HG03521 (cell line): Measurements from ENCODE around the gene CGB3.
"Not testable (repeated sequence)": the region's sequence is repeated elsewhere in the genome, so short reads cannot be mapped to it uniquely, and the experiment has no call there.

Source experiments
- ATAC-seq: cut with Tn5 transposase; IDR thresholded peaks from one replicate; pipeline ENCODE4 v1.9.1; 2021; ENCODE audit warnings: mild to moderate bottlenecking, moderate library complexity; ENCODE audit not compliant: unreplicated experiment

CGB3 gene

DNA sequence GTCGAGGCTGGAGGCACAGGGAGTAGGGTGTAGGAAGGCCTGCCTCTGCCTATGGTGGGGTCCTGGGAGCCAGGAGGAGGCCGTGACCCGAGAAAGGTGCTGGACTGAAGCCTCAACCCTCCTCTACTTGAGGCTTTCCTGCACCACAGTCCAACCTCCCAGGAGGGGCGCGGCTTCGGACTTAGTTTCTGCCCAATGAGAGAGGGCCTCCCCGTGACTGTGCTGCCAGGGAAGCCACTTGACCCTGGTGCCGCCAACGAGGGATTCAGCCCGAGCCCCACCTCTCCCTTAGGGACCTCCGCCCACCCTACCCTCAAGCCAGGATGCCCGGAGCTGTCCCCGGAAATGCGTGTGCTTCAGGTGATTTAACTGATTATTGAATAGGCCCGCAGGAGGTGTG lies at the start of gene CGB3:
Gene CGB3, minus strand, starts transcription at position 101 of the 400 bp plus-strand sequence. CDS start 362 bp downstream, outside the sequence.
- not testable (repeated sequence) for ATAC-seq

DNA sequence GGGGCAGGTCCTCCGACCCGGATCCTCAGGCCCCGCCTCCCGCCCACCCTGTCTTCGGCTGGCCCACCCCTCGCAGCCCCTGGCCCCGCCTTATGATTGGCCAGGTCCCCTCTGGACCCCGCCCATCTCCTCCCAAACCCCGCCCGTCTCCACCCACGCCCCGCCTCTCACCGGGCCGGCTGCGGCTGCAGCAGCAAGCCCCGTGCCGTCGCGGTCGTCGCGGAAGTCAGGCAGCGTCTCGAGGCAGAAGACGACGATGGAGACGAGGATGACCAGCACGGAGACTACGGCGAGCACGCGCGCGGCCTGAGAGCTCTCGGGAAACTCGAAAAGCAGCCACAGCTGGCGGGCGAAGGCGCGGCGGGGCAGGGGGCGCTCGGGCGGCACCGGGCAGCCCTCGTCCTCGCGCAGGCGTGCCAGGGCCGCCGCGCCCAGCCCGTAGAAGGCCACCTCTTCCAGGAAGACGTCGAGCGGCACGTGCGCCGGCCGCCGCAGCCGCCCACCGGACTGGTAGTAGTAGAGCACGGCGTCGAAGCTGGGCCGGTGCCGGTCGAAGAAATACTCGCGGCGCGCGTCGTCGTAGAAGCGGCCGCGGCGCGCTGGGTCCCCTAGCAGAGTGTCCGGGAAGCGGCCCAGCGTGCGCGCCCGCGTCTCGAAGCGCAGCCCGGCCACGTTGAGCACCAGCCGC lies 47.9 kb upstream of the CGB3 start:
- ATAC-seq = no peak

- no peak for ATAC-seq
Measured at GRCh38 chr19:49070416-49070815, 46.3 kb upstream of the CGB3 start.

- no peak for ATAC-seq
Measured at GRCh38 chr19:49069026-49069425, 44.9 kb upstream of the CGB3 start.

GRCh38 chr19:49067554-49067953 lies 43.4 kb upstream of the CGB3 start:
- no peak for ATAC-seq

GRCh38 chr19:49065905-49066512 lies 41.9 kb upstream of the CGB3 start:
- no peak for ATAC-seq

GRCh38 chr19:49064768-49065611 lies 40.9 kb upstream of the CGB3 start, which contains the start of gene NTF4:
TSS of gene NTF4 (minus strand) at chr19:49064818. CDS start at chr19:49061997, 2,821 bp downstream.
- no peak for ATAC-seq

DNA sequence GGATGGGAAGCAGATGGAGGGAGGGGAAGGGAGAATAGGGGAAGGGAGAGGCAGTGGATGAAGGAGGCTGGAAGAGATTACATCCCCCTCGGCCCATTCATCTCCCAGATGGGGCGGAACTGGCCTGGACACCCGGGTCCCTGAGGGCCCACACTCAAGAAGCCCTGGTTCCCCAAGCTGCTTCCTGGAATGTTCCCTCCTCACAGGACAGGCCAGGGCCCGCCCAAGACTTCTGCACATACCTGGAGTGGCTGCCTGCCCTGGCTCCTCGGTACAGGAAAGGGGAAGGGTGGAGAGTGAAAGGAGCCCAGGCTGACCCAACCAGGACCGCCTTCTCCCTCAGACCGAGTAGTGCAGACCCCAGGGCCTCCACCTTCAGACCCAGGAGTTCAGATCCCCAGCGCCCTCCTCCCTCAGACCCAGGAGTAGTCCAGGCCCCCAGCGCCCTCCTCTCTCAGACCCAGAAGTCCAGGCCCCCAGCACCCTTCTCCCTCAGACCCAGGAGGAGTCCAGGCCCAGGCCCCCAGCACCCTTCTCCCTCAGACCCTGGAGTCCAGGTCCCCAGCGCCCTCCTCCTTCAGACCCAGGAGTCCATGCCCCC lies 40.0 kb upstream of the CGB3 start:
- ATAC-seq = no peak

- ATAC-seq = no peak
Measured at GRCh38 chr19:49061445-49061844, 37.3 kb upstream of the CGB3 start.

DNA sequence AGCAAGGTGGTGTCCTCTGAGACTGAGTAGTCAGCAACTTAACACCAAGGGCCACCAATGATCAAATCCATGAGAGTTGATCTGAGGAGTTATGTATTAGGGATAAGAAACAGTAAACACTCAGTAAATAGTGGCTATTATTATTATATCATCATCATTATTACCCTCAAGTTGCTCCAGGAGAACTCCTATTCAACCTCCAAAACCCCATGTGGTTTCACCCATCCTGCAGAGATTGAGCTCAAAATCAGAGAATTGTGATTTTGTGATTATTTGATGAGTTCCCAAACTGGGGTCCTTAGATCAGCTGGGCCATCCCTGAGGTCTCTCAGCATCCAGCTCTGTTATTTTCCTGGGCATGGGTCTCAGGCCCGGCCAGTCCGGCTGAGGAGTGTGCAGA lies 36.9 kb upstream of the CGB3 start:
- no peak for ATAC-seq

DNA sequence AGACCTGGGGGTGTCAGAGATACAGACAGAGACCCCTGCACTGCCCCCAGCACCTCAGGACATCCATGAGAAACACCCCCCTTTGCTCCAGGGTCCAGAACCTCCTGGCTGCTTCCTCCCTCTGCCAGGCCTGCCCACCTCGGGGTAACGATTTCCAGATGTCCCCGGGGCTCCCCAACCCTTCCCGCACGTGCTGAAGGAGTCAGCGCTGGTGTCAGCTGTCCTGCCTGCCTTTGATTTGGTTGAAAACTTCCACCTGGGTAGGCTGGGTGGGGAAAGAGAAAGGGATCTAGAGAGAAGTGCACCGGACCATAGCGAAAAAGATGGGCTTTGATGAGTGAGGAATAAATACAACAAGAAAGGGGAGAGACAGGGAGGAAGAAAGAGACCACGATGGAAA lies 34.9 kb upstream of the CGB3 start:
- ATAC-seq = no peak

GRCh38 chr19:49058562-49058961 lies 34.4 kb upstream of the CGB3 start:
- no peak for ATAC-seq

DNA sequence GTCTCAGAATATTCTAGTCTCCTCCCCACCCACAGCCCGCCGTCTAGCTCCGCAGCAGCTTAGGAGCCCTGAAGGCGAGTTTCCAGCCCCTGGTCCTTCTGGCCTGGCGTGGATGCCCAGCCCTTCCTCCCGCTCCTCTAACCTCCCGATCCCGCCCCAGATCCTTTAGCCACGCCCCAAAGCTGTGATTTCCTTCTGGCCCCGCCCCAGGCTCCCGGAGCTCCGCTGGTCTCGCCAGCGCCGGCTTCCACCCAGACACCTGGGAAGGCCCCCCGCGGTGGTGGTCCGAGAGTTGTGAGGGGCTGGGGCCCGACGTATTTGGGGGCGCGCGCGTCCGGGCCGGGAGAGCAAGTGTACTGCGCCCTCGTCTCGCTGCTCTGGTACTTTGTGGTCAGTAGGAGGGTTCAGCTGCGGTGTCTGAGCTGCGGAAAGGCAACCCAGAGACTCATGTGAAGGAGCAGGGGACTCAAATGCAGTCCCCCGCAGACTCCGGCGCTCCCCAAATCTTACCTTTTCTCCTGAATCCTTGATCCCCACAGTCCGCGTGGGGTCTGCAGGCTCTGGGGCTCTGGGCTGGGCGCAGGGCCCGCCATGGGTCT lies 33.6 kb upstream of the CGB3 start, which contains the start of gene CGB7:
Gene CGB7, minus strand, starts transcription at position 114 of the 599 bp plus-strand sequence. CDS start 2,374 bp downstream, outside the sequence.
- no peak for ATAC-seq

DNA sequence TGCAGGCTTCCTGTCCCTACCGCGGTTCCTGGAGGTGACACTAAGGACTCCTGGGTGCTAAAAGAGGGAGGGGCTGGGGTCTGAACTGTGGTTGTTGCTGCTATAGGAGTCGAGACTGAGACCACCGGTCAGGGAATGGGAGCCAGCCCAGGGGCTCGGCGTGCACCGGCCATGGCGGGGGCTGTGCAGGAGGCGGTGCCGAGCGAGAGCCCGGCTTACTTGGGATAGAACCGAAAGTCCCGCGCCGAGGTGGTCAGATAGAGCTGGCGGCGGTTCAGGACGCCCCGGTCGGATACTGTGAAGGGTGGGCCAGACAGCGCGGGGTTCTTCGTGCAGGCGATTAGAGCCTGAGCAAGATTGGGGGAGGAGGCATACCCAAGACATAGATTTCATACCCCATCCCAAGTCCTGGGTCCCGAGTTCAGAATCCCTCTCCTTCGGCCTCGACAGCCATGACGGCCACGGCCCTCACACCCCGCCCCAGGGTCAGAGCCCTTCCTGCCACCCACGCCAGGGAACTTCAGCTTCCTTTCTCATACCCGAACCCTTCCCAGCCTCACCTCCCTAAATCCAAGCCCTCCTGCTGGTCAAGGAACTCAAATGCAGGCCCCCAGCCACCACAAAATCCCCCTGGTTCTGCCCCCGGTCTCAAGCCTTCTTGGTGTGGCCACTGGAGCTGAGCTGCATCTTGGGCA lies 32.9 kb upstream of the CGB3 start:
- not testable (repeated sequence) for ATAC-seq

- no peak for ATAC-seq
Measured at GRCh38 chr19:49056101-49056901, 32.2 kb upstream of the CGB3 start.

GRCh38 chr19:49050376-49051033 lies 26.4 kb upstream of the CGB3 start:
- ATAC-seq = not testable (repeated sequence)

GRCh38 chr19:49049834-49050233 lies 25.7 kb upstream of the CGB3 start:
- ATAC-seq = not testable (repeated sequence)

DNA sequence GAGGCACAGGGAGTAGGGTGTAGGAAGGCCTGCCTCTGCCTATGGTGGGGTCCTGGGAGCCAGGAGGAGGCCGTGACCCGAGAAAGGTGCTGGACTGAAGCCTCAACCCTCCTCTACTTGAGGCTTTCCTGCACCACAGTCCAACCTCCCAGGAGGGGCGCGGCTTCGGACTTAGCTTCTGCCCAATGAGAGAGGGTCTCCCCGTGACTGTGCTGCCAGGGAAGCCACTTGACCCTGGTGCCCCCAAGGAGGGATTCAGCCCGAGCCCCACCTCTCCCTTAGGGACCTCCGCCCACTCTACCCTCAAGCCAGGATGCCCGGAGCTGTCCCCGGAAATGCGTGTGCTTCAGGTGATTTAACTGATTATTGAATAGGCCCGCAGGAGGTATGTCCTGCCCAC lies 24.9 kb upstream of the CGB3 start, which contains the start of gene CGB8:
Gene CGB8, minus strand, starts transcription at position 101 of the 400 bp plus-strand sequence. CDS start 372 bp downstream, outside the sequence.
- not testable (repeated sequence) for ATAC-seq

- ATAC-seq = not testable (repeated sequence)
Measured at GRCh38 chr19:49043548-49043947, 19.4 kb upstream of the CGB3 start, which contains the start of gene CGB5. TSS of gene CGB5 (plus strand) at chr19:49043848. CDS start at chr19:49044210, 362 bp downstream.
